Uterus (tissue), 4 donors: ENCODE data around the gene WFDC2. TPM values are rescaled to one million over a fixed set of nuclear protein-coding genes. Genes with fewer than 3 reads are reported as not detected.

ENCODE experiments used
- DNase-seq, 2 donors: peaks; one replicate each; pipeline ENCODE4 v3.0.0-alpha.2; 2019 to 2020
- H3K27ac ChIP-seq, 2 donors: fragments of 200-600 bp; sonication (generic); 1 replicate in 1 of 2; 2 replicates in 1 of 2; pipeline ENCODE4 v1.5.1; 2016 to 2018
- H3K27me3 ChIP-seq, 2 donors: fragments of 200-600 bp; sonication (generic); one replicate each; pipeline ENCODE4 v1.5.1; 2018 to 2019; ENCODE audit warnings: control low read depth in 1 of 2
- H3K36me3 ChIP-seq, 2 donors: fragments of 200-600 bp; sonication (generic); one replicate each; pipeline ENCODE4 v1.5.1; 2019; ENCODE audit warnings: control low read depth in 1 of 2
- H3K4me1 ChIP-seq, 2 donors: fragments of 200-600 bp; sonication (generic); one replicate each; pipeline ENCODE4 v1.5.1; 2018 to 2019; ENCODE audit warnings: control low read depth in 1 of 2
- H3K4me3 ChIP-seq, 2 donors: fragments of 200-600 bp; sonication (generic); 1 replicate in 1 of 2; 2 replicates in 1 of 2; pipeline ENCODE4 v1.5.1; 2018 to 2019; ENCODE audit warnings: mild to moderate bottlenecking in 1 of 2
- H3K9me3 ChIP-seq, 2 donors: fragments of 200-600 bp; sonication (generic); one replicate each; pipeline ENCODE4 v1.5.1; 2019; ENCODE audit warnings: control low read depth in 1 of 2
- POLR2A ChIP-seq, 2 donors: fragments of 450-650 bp; IDR thresholded peaks; one replicate each; pipeline ENCODE4 v1.6.1; 2016; ENCODE audit warnings: antibody characterized with exemption in 2 of 2, mild to moderate bottlenecking in 1 of 2, moderate library complexity in 1 of 2
- intact Hi-C: fragments of 100-400 bp; cut with DNase I; formaldehyde crosslinking; loops from one replicate; pipeline ENCODE4 v1.15.1; 2023; ENCODE audit warnings: low total_unique reads
- total RNA-seq, 4 donors: library from RNA; depleted of rRNA in 3 of 4; stranded (reverse); fragments of >200 nt in 3 of 4; gene quantifications; one replicate each; pipeline versions ENCODE4 v1.1.0 to v1.2.4, GENCODE V29; 2014 to 2023
- TF ChIP-seq, protein P1 (sequence below), 4 experiments: fragments of 200-600 bp in 2 of 4; fragments of 450-650 bp in 2 of 4; sonication (generic) in 2 of 4; IDR thresholded peaks; one replicate each; pipeline ENCODE4 v1.5.1; 2016 to 2019; ENCODE audit warnings: antibody characterized with exemption in 4 of 4, mild to moderate bottlenecking in 2 of 4, moderate library complexity in 1 of 4
- donor health status: DM: yes; HTN: yes; CAD: no.

The WFDC2 gene
- total RNA-seq, 4 donors from 2014 or later: 7.9 to 18.3 (median 15.5) TPM; not detected in 1

GRCh38 chr20:45452238-45452637, 17.3 kb upstream of the WFDC2 start:
- Histone ChIP-seq H3K9me3 (no peaks in the 10 kb centered on the region), H3K36me3 (no peaks in the 10 kb centered on the region), H3K4me1 (no peaks in the 10 kb centered on the region), H3K27ac (no peak overlapping the region), H3K27me3 (no peaks in the 10 kb centered on the region), H3K4me3 (no peak overlapping the region)
- TF ChIP-seq, protein P1, sequence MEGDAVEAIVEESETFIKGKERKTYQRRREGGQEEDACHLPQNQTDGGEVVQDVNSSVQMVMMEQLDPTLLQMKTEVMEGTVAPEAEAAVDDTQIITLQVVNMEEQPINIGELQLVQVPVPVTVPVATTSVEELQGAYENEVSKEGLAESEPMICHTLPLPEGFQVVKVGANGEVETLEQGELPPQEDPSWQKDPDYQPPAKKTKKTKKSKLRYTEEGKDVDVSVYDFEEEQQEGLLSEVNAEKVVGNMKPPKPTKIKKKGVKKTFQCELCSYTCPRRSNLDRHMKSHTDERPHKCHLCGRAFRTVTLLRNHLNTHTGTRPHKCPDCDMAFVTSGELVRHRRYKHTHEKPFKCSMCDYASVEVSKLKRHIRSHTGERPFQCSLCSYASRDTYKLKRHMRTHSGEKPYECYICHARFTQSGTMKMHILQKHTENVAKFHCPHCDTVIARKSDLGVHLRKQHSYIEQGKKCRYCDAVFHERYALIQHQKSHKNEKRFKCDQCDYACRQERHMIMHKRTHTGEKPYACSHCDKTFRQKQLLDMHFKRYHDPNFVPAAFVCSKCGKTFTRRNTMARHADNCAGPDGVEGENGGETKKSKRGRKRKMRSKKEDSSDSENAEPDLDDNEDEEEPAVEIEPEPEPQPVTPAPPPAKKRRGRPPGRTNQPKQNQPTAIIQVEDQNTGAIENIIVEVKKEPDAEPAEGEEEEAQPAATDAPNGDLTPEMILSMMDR (IDR thresholded peaks at IDR 0.05): no peak
- TF ChIP-seq POLR2A (IDR thresholded peaks at IDR 0.05): no peak
- DNase-seq: no peak
- intact Hi-C loops: no loop called here

- H3K27me3 ChIP-seq: no peaks in the 10 kb centered on the region
- no peak overlapping the region for H3K4me3 ChIP-seq
- no peaks in the 10 kb centered on the region for H3K4me1 ChIP-seq
- H3K9me3 ChIP-seq: no peaks in the 10 kb centered on the region
- no peak for DNase-seq
- H3K36me3 ChIP-seq: no peaks in the 10 kb centered on the region
- no peak for TF ChIP-seq POLR2A (IDR thresholded peaks at IDR 0.05)
- TF ChIP-seq, protein P1 (IDR thresholded peaks at IDR 0.05): no peak
- intact Hi-C loops: no loop called here
- no peak overlapping the region for H3K27ac ChIP-seq
These were observed 16.5 kb upstream of the WFDC2 start for GRCh38 chr20:45452772-45453691.

GRCh38 chr20:45456632-45457031, 12.9 kb upstream of the WFDC2 start:
- no peaks in the 10 kb centered on the region for H3K4me1 ChIP-seq
- no peak overlapping the region for H3K27ac ChIP-seq

GRCh38 chr20:45459606-45460005, 9.9 kb upstream of the WFDC2 start:
- no peaks in the 10 kb centered on the region for H3K9me3 ChIP-seq
- no peaks in the 10 kb centered on the region for H3K36me3 ChIP-seq
- intact Hi-C loops: no loop called here
- no peak overlapping the region for H3K27ac ChIP-seq
- DNase-seq: no peak
- TF ChIP-seq, protein P1 (IDR thresholded peaks at IDR 0.05): no peak
- TF ChIP-seq POLR2A (IDR thresholded peaks at IDR 0.05): no peak
- no peaks in the 10 kb centered on the region for H3K27me3 ChIP-seq
- H3K4me1 ChIP-seq: no peaks in the 10 kb centered on the region
- H3K4me3 ChIP-seq: no peak overlapping the region

More at GRCh38 chr20:45456632-45457031, 12.9 kb upstream of the WFDC2 start:
- no peaks in the 10 kb centered on the region for H3K36me3 ChIP-seq
- TF ChIP-seq, protein P1 (IDR thresholded peaks at IDR 0.05): no peak
- TF ChIP-seq POLR2A (IDR thresholded peaks at IDR 0.05): no peak
- intact Hi-C loops: no loop called here
- H3K9me3 ChIP-seq: no peaks in the 10 kb centered on the region
- no peak for DNase-seq
- no peak overlapping the region for H3K4me3 ChIP-seq
- no peaks in the 10 kb centered on the region for H3K27me3 ChIP-seq

DNA sequence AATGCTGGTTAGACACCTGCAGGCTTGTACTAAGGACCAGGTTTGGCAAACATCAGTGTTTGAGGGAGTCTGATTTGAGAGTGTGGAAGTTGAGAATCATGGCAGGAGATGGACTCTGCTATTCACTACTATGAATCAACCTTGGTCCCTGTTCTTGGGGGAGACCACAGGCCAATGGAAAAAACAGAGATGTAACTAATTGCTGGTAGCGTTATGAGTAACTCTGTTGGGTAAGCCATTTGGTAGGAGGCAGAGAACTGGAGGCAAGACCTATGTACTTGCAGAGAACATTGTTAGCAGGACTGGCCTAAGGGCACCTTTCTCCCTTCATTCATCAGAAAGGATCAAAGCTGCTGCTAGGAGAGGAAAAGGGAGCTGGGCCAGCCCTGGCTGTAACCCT, 8.3 kb upstream of the WFDC2 start:
- TF ChIP-seq, protein P1 (IDR thresholded peaks at IDR 0.05): no peak
- no peak for TF ChIP-seq POLR2A (IDR thresholded peaks at IDR 0.05)
- DNase-seq: no peak
- Histone ChIP-seq H3K9me3 (no peaks in the 10 kb centered on the region), H3K27ac (no peak overlapping the region), H3K36me3 (no peaks in the 10 kb centered on the region), H3K4me3 (no peak overlapping the region), H3K27me3 (no peaks in the 10 kb centered on the region), H3K4me1 (no peaks in the 10 kb centered on the region)
- intact Hi-C loops: no loop called here
